NCI-H2171 (cell line): ENCODE measurements around the gene SYCN.

ENCODE experiments used
- DNase-seq: peaks from one replicate; lab custom pipeline; 2025; lab: John Stamatoyannopoulos, UW

Gene SYCN

GRCh38 chr19:39194832-39195542 is 9.1 kb downstream of the SYCN start:
- no peak for DNase-seq

GRCh38 chr19:39193803-39194202 is 10.3 kb downstream of the SYCN start:
- no peak for DNase-seq

- no peak for DNase-seq
Measured at GRCh38 chr19:39192846-39193245, 11.2 kb downstream of the SYCN start.

GRCh38 chr19:39190768-39191167 is 13.3 kb downstream of the SYCN start:
- DNase-seq: no peak

- DNase-seq: no peak
Measured at GRCh38 chr19:39188960-39189359, 15.1 kb downstream of the SYCN start.

- DNase-seq: no peak
Measured at GRCh38 chr19:39187552-39187943, 16.5 kb downstream of the SYCN start.

GRCh38 chr19:39186391-39186790 is 17.7 kb downstream of the SYCN start:
- DNase-seq: no peak

- DNase-seq: no peak
Measured at GRCh38 chr19:39183104-39183503, 21.0 kb downstream of the SYCN start.

GRCh38 chr19:39182174-39182505 is 21.9 kb downstream of the SYCN start:
- no peak for DNase-seq

GRCh38 chr19:39181500-39182173 is 22.4 kb downstream of the SYCN start:
- DNase-seq: no peak

- no peak for DNase-seq
Measured at GRCh38 chr19:39180749-39181148, 23.3 kb downstream of the SYCN start.

GRCh38 chr19:39179754-39180153 is 24.3 kb downstream of the SYCN start:
- DNase-seq: no peak

GRCh38 chr19:39178296-39179006 is 25.6 kb downstream of the SYCN start:
- no peak for DNase-seq

GRCh38 chr19:39177736-39178135 is 26.3 kb downstream of the SYCN start:
- no peak for DNase-seq

- DNase-seq: no peak
Measured at GRCh38 chr19:39177110-39177699, 26.9 kb downstream of the SYCN start.

GRCh38 chr19:39175564-39175963 is 28.5 kb downstream of the SYCN start:
- no peak for DNase-seq

GRCh38 chr19:39174558-39175544 is 29.2 kb downstream of the SYCN start:
- DNase-seq: no peak

- no peak for DNase-seq
Measured at GRCh38 chr19:39174142-39174541, 29.9 kb downstream of the SYCN start.

- DNase-seq: no peak
Measured at GRCh38 chr19:39173502-39173991, 30.5 kb downstream of the SYCN start.

- DNase-seq: no peak
Measured at GRCh38 chr19:39172700-39173501, 31.2 kb downstream of the SYCN start.
